HG03469 (cell line): ENCODE results near the gene HSD17B2.

ENCODE experiments used
- ATAC-seq: cut with Tn5 transposase; IDR thresholded peaks from one replicate; pipeline ENCODE4 v1.9.1; 2021; ENCODE audit warnings: mild to moderate bottlenecking, moderate library complexity, moderate number of reproducible peaks; ENCODE audit not compliant: unreplicated experiment

HSD17B2 gene

GRCh38 chr16:82047374-82047773 lies 12.3 kb downstream of the HSD17B2 start:
- no peak for ATAC-seq

GRCh38 chr16:82047787-82048186 lies 12.7 kb downstream of the HSD17B2 start:
- no peak for ATAC-seq

- ATAC-seq = no peak
Observed at GRCh38 chr16:82049484-82049883, 14.4 kb downstream of the HSD17B2 start.

- no peak for ATAC-seq
Observed at GRCh38 chr16:82050506-82050905, 15.5 kb downstream of the HSD17B2 start.

GRCh38 chr16:82050909-82051357 lies 15.9 kb downstream of the HSD17B2 start:
- ATAC-seq = no peak

DNA sequence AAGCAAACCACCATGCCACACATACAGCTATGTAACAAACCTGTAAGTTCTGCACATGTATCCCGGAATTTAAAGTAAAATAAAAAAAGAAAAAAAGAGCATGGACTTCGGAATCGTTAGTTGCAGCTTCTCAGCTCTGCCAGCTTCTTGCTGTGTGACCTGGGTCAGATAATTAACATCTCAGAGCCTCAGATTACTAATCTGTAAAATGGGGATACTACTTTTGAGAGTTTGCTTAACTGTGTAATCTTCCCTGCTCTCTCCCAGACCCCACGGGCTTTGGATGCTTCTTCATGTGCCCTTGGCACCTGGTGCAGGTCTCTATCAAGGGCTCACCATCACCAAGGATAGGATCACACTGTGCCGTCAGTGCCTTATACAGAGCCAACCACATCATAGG lies 16.6 kb downstream of the HSD17B2 start:
- ATAC-seq = no peak

- no peak for ATAC-seq
Observed at GRCh38 chr16:82055117-82055516, 20.1 kb downstream of the HSD17B2 start.

GRCh38 chr16:82055728-82056549 lies 20.9 kb downstream of the HSD17B2 start:
- no peak for ATAC-seq

GRCh38 chr16:82056550-82056896 lies 21.5 kb downstream of the HSD17B2 start:
- no peak for ATAC-seq

DNA sequence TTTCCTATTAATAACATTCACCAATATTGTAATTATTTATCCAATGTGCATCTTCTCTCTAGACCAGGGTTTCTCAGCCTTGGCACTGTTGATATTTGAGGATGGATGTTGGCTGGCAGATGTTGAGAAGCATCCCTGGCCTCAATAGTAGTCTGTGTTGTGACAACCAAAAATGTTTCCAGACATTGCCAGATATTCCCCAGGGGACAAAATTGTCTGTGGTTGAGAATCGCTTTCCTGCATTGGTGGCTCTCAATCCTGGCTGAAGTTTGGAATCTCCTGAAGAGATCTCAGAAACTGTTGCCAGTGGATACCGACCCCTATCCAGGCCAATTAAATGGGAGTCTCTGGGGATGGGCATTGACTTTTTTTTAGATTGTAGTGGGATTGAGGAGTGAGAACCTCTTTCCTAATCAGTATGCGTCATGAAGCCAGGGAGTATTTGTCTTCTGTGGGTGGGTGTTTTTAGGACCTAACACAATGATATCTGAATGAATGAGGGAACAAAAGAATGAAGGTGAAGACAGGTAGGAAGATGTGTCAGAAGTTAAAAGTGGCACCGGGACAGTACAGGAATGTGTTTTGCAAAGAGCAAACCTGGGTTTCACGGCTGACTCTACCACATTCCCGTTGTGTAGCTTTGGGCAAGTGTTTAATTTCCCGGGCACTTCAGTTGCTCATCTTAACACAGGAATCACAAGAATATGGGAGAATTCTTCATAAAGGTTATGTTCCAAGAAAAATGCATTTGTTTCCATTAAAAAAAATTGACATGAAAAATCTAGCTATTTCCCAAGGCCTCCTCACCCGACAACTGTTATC lies 24.3 kb downstream of the HSD17B2 start:
- ATAC-seq = no peak

GRCh38 chr16:82059983-82060421 lies 24.9 kb downstream of the HSD17B2 start:
- no peak for ATAC-seq

DNA sequence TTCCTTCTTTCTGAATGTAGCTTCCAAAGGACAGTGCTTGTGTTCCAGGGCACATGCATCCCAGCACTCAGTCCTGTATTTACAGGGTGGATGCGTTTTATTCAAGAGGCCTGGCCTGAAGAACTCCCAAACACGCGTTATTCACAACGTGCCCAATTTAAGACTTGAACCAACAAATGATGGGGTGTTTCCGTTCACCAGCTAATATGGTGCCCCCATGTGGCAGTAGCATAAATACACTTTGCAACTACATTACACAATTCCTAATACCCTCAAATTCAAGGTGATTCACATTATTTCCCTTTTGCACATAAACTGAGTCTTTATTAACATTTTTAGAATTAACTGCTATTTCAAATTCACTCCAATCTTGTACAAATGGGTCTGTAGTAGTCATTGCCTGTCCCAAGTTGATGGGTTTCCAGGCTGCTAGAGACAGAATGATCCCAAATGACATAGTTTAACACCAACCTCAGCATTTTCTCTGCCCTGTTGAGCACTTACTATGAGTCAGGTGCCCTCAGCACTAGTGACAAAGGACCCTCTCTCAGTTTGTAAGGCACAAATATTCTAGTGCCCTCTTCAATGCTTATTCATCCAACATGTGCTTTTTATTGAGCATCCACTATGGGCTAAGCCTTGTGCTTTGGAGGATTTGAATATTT lies 26.9 kb downstream of the HSD17B2 start:
- ATAC-seq = no peak

GRCh38 chr16:82062645-82063058 lies 27.6 kb downstream of the HSD17B2 start:
- no peak for ATAC-seq

GRCh38 chr16:82063456-82064082 lies 28.5 kb downstream of the HSD17B2 start:
- no peak for ATAC-seq

- ATAC-seq = no peak
Observed at GRCh38 chr16:82067042-82067803, 32.2 kb downstream of the HSD17B2 start.

- no peak for ATAC-seq
Observed at GRCh38 chr16:82067804-82068325, 32.8 kb downstream of the HSD17B2 start.

DNA sequence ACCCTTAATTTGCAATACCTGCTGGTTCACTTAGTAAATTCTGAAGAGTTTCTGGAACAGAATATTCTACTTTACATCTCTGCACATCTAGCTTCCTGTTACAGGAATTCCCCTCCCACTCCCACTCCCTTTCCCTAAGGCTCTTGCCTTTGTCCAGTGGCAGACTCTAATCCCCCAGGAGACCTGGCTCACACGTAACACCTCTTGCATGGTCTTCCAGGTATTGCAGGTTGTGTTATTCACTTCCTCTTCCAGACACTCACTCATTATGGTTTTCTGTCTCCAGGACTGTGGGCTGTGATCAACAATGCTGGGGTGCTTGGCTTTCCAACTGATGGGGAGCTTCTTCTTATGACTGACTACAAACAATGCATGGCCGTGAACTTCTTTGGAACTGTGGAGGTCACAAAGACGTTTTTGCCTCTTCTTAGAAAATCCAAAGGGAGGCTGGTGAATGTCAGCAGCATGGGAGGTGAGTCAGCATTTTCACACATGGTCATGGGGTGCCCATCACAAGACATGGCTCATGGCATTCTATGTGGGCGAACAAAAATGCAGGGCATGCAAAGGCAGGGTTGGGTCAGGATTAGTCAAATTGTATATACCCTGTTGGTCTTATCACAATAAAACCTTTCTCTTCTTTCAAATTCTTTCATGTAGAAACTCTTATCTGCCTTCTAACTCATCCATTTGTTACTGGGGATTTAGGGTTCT lies 35.8 kb downstream of the HSD17B2 start:
- ATAC-seq = no peak

DNA sequence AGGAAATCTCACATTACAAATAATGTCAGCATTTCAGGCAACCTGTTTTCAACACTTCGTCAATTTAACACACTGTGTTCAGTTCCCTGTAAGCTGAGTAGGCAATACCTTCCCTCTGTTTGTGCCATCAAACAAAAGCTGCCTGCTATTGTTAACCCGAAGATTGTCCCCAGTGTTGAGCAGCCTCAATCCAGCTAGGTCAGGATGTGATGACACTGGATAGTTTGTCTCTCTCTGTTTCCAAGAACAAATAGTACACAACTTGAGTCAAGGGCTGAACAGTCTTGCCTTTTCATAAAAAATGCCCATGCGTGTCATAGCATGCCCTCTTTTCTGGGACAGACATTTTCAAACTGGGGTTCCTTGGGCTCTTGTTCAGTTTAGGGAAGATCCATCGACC lies 36.4 kb downstream of the HSD17B2 start:
- ATAC-seq = no peak

DNA sequence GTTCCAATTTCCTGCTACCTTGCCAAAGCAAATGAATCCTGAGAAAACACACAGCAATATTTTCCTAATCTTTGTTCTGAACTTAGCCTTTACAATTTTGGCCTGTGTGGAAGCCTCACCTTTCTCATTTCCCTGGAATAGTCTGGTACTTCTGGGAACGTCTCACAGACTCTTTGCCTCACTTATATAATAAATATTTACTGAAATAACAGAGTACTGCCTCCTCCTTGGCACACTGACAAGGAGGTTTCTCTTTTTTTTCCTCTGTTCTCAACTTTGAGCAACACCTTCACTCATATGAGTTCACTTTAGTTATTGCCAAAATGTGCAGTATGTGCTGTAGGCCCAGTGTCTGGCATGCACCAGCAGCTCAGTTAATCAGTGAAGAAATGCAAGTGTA lies 37.3 kb downstream of the HSD17B2 start:
- ATAC-seq = no peak
